Osteocyte (in vitro differentiated cells): ENCODE data around the gene HAX1. TPM values are rescaled to one million over a fixed set of nuclear protein-coding genes. Genes with fewer than 3 reads are reported as not detected.

Experiments
- DNase-seq: peaks from one replicate; pipeline ENCODE4 v3.0.0; 2021; ENCODE audit warnings: mixed read lengths; ENCODE audit not compliant: unreplicated experiment; ENCODE audit errors: extremely low spot score
- H3K27ac Mint-ChIP-seq: one replicate; pipeline ENCODE4 v1.8.0; 2021; ENCODE audit warnings: mild to moderate bottlenecking, mixed read lengths; ENCODE audit not compliant: unreplicated experiment
- H3K27me3 Mint-ChIP-seq: one replicate; pipeline ENCODE4 v1.8.0; 2021; ENCODE audit warnings: mixed read lengths; ENCODE audit not compliant: unreplicated experiment
- H3K36me3 Mint-ChIP-seq: one replicate; pipeline ENCODE4 v1.8.0; 2021; ENCODE audit warnings: mixed read lengths; ENCODE audit not compliant: unreplicated experiment
- H3K4me1 Mint-ChIP-seq: one replicate; pipeline ENCODE4 v1.8.0; 2021; ENCODE audit warnings: mixed read lengths; ENCODE audit not compliant: unreplicated experiment
- H3K4me3 Mint-ChIP-seq: one replicate; pipeline ENCODE4 v1.8.0; 2021; ENCODE audit warnings: mild to moderate bottlenecking, moderate library complexity, mixed read lengths; ENCODE audit not compliant: unreplicated experiment
- H3K9me3 Mint-ChIP-seq: one replicate; pipeline ENCODE4 v1.8.0; 2021; ENCODE audit warnings: mixed read lengths; ENCODE audit not compliant: unreplicated experiment
- CTCF ChIP-seq: fragments of 200-600 bp; sonication (generic); IDR thresholded peaks from 2 replicates; pipeline ENCODE4 v1.5.0; 2021; ENCODE audit warnings: antibody characterized with exemption, mild to moderate bottlenecking, moderate library complexity
- total RNA-seq: library from RNA; stranded (reverse); gene quantifications from 2 replicates; pipeline ENCODE4 v1.2.1, GENCODE V29; 2021

HAX1 gene
- total RNA-seq, 1 donor from 2014 or later, result 99.9 TPM

GRCh38 chr1:154263465-154264332 lies 8.7 kb upstream of the HAX1 start:
- H3K9me3 Mint-ChIP-seq, result no peaks in the 10 kb centered on the region

GRCh38 chr1:154264454-154264853 lies 8.0 kb upstream of the HAX1 start:
- Mint-ChIP-seq H3K9me3 (no peaks in the 10 kb centered on the region), H3K36me3 (peaks cover 51% of the 10 kb centered on the region), H3K27ac (no peak overlapping the region), H3K27me3 (no peaks in the 10 kb centered on the region), H3K4me1 (no peaks in the 10 kb centered on the region), H3K4me3 (no peak overlapping the region)
- DNase-seq, result no peak
- no peak for TF ChIP-seq CTCF

More at GRCh38 chr1:154263465-154264332, 8.7 kb upstream of the HAX1 start:
- Mint-ChIP-seq H3K27ac (peak overlapping the region; percentile 57), H3K36me3 (peaks cover 47% of the 10 kb centered on the region), H3K4me1 (no peaks in the 10 kb centered on the region), H3K27me3 (no peaks in the 10 kb centered on the region), H3K4me3 (no peak overlapping the region)
- DNase-seq, result no peak
- no peak for TF ChIP-seq CTCF

GRCh38 chr1:154265586-154265985 lies 6.8 kb upstream of the HAX1 start:
- no peaks in the 10 kb centered on the region for H3K4me1 Mint-ChIP-seq
- H3K36me3 Mint-ChIP-seq, result peaks cover 48% of the 10 kb centered on the region
- H3K27ac Mint-ChIP-seq, result no peak overlapping the region
- TF ChIP-seq CTCF, result no peak
- H3K9me3 Mint-ChIP-seq, result no peaks in the 10 kb centered on the region
- H3K27me3 Mint-ChIP-seq, result no peaks in the 10 kb centered on the region
- no peak overlapping the region for H3K4me3 Mint-ChIP-seq
- DNase-seq, result no peak

- no peaks in the 10 kb centered on the region for H3K27me3 Mint-ChIP-seq
- no peaks in the 10 kb centered on the region for H3K9me3 Mint-ChIP-seq
- no peak for DNase-seq
- H3K27ac Mint-ChIP-seq, result peak overlapping the region; percentile 98
- H3K4me1 Mint-ChIP-seq, result peaks cover 32% of the 10 kb centered on the region
- peak overlapping the region; percentile 95 for H3K4me3 Mint-ChIP-seq
- H3K36me3 Mint-ChIP-seq, result peaks cover 27% of the 10 kb centered on the region
- TF ChIP-seq CTCF, result no peak
These were observed 1.6 kb upstream of the HAX1 start for GRCh38 chr1:154270833-154271232.

- Mint-ChIP-seq H3K27me3 (no peaks in the 10 kb centered on the region), H3K9me3 (no peaks in the 10 kb centered on the region), H3K36me3 (peaks cover 28% of the 10 kb centered on the region), H3K4me1 (peaks cover 32% of the 10 kb centered on the region), H3K27ac (peak overlapping the region; percentile 98), H3K4me3 (peak overlapping the region; percentile 95)
- TF ChIP-seq CTCF, result no peak
- no peak for DNase-seq
These were observed 652 bp downstream of the HAX1 start for GRCh38 chr1:154272999-154273563.
